HEK293T (cell line): Measurements from ENCODE around the gene SLC39A7.
"Not testable (repeated sequence)": the region's sequence is repeated elsewhere in the genome, so short reads cannot be mapped to it uniquely, and the experiment has no call there.

ENCODE experiments used
- CTCF ChIA-PET: fragments of 350-600 bp; formaldehyde crosslinking; extraction: SDS; loops from one replicate; lab custom pipeline; 2021; ENCODE audit warnings: antibody characterized with exemption, inconsistent platforms; lab: Yijun Ruan, JAX
- POLR2A ChIA-PET: fragments of 350-600 bp; formaldehyde crosslinking; extraction: SDS; loops from one replicate; lab custom pipeline; 2020; ENCODE audit warnings: antibody characterized with exemption, inconsistent platforms; lab: Yijun Ruan, JAX
- DNase-seq: peaks from one replicate; pipeline ENCODE4 v3.0.0; 2012; ENCODE audit warnings: mixed read lengths; ENCODE audit errors: extremely low spot score
- ARNT ChIP-seq: fragments of 450-650 bp; IDR thresholded peaks from 2 replicates; pipeline ENCODE4 v1.6.1; 2017; ENCODE audit warnings: mild to moderate bottlenecking
- BHLHE40 ChIP-seq: fragments of 450-650 bp; IDR thresholded peaks from 2 replicates; pipeline ENCODE4 v1.6.1; 2016; ENCODE audit warnings: mild to moderate bottlenecking, moderate library complexity, borderline replicate concordance
- CTBP1 ChIP-seq: fragments of 450-650 bp; IDR thresholded peaks from 2 replicates; pipeline ENCODE4 v1.6.1; 2016; ENCODE audit warnings: borderline replicate concordance
- ELF4 ChIP-seq: fragments of 450-650 bp; IDR thresholded peaks from 2 replicates; pipeline ENCODE4 v1.6.1; 2017; ENCODE audit warnings: antibody characterized with exemption
- FOXA1 ChIP-seq: fragments of 450-650 bp; IDR thresholded peaks from 2 replicates; pipeline ENCODE4 v1.6.1; 2016; ENCODE audit warnings: mild to moderate bottlenecking
- FOXK2 ChIP-seq: fragments of 450-650 bp; IDR thresholded peaks from 2 replicates; pipeline ENCODE4 v1.6.1; 2016; ENCODE audit warnings: mild to moderate bottlenecking
- FOXM1 ChIP-seq: fragments of 450-650 bp; IDR thresholded peaks from 2 replicates; pipeline ENCODE4 v1.6.1; 2017; ENCODE audit warnings: mild to moderate bottlenecking, borderline replicate concordance
- HDGF ChIP-seq: fragments of 450-650 bp; IDR thresholded peaks from 2 replicates; pipeline ENCODE4 v1.6.1; 2017; ENCODE audit warnings: antibody characterized with exemption, borderline replicate concordance
- L3MBTL2 ChIP-seq: fragments of 450-650 bp; conservative IDR thresholded peaks from 2 replicates; pipeline ENCODE4 v1.6.1; 2016; ENCODE audit warnings: mild to moderate bottlenecking
- LEF1 ChIP-seq: fragments of 450-650 bp; IDR thresholded peaks from 2 replicates; pipeline ENCODE4 v1.6.1; 2017; ENCODE audit warnings: mild to moderate bottlenecking, borderline replicate concordance
- NFRKB ChIP-seq: fragments of 450-650 bp; IDR thresholded peaks from 2 replicates; pipeline ENCODE4 v1.6.1; 2016; ENCODE audit warnings: mild to moderate bottlenecking, moderate library complexity
- SP1 ChIP-seq: fragments of 450-650 bp; IDR thresholded peaks from 2 replicates; pipeline ENCODE4 v1.6.1; 2017
- SUZ12 ChIP-seq: fragments of 450-650 bp; IDR thresholded peaks from 2 replicates; pipeline ENCODE4 v1.6.1; 2016; ENCODE audit warnings: mild to moderate bottlenecking
- TARDBP ChIP-seq: fragments of 450-650 bp; IDR thresholded peaks from 2 replicates; pipeline ENCODE4 v1.6.1; 2016
- ZNF384 ChIP-seq: fragments of 450-650 bp; IDR thresholded peaks from 2 replicates; pipeline ENCODE4 v1.6.1; 2016
- TF ChIP-seq, protein P1 (sequence below): fragments of 450-650 bp; IDR thresholded peaks from 2 replicates; pipeline ENCODE4 v1.6.1; 2016

SLC39A7 gene

DNA sequence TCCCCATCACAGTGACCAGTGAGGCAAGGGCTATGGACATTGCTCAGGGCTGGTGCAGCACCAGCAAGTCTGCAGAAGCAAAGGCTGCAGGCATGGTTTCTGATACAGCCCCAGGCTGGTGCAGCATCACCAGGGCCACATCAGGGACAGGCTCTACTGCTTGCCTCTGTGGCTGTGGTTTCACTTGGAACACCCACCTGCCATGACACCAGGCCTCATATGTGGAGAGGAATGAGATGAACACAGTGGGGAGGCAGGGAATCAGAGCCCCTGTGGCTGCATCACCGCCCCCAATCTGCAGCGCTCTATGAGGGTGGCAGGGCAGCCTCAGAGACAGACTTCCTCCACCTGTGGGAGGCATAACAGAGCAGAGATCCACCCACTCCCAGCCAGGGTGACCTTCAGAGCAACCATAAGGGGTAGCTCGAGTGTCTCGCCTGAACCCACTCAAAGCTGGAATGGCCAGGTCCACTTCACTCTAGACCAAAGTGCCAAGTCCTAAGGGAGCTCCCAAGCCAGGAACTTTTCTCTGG, 15.5 kb downstream of the SLC39A7 start:
- TF ChIP-seq CTBP1 (no peak), LEF1 (no peak), L3MBTL2 (no peak), FOXM1 (no peak), TARDBP (no peak), BHLHE40 (no peak), ARNT (no peak), SP1 (no peak), SUZ12 (no peak), HDGF (no peak), FOXA1 (no peak), ELF4 (no peak), ZNF384 (no peak), FOXK2 (no peak), NFRKB (no peak)
- TF ChIP-seq, protein P1, sequence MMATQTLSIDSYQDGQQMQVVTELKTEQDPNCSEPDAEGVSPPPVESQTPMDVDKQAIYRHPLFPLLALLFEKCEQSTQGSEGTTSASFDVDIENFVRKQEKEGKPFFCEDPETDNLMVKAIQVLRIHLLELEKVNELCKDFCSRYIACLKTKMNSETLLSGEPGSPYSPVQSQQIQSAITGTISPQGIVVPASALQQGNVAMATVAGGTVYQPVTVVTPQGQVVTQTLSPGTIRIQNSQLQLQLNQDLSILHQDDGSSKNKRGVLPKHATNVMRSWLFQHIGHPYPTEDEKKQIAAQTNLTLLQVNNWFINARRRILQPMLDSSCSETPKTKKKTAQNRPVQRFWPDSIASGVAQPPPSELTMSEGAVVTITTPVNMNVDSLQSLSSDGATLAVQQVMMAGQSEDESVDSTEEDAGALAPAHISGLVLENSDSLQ = no peak
- no peak for DNase-seq
- CTCF ChIA-PET = no interaction called here
- POLR2A ChIA-PET = interaction anchor here (1.1 kb wide), 1 partner anchor 8 kb away, joined by 3 read pairs; the partner anchor contains the start of gene RING1

DNA sequence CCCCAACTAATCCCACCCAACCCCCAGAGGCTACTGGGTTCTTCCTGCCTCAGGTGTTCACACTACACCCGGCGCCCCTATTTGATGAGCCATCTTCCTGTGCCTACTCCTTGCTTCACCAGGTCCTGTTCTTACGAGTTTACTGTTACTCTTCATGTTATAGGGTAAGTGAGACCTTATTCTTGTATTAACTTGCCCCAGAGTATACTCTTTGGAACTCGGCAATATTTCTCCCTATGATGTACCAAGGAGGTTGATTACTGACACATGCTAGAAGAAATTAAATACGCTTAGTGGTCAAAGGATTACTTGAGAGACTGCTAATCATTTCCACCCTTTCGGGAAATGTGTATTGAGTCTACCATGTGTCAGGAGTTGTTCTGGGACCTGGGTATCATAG, 16.6 kb downstream of the SLC39A7 start:
- ChIA-PET CTCF (no interaction called here), POLR2A (no interaction called here)
- TF ChIP-seq, protein P1 = no peak
- no peak for TF ChIP-seq LEF1
- no peak for TF ChIP-seq ARNT
- TF ChIP-seq TARDBP = no peak
- TF ChIP-seq HDGF = no peak
- DNase-seq = no peak

DNA sequence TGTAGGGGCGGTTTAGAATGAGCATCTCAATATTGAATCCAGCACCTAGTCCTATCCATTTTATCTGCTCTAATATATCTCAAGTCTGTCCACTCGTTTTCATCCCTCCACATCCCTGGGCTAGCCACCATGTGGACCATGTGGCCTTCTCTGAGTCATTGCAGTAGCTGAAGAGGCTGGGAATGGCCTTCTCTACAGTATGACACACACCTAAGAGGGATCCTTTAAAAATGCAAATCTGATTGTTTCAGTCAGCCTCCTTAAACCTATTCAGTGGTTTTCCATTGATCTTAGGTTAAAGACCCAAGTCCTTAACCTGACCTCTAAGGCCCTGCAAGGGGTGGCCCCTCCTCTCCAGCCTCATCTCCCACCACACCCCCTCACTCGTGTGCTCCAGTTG, 17.0 kb downstream of the SLC39A7 start:
- ChIA-PET POLR2A (interaction anchor here (1.1 kb wide), 1 partner anchor 9 kb away, joined by 3 read pairs; the partner anchor contains the start of gene RING1), CTCF (no interaction called here)
- no peak for DNase-seq
- no peak for TF ChIP-seq FOXK2
- TF ChIP-seq SP1 = no peak
- TF ChIP-seq ZNF384 = no peak
- TF ChIP-seq BHLHE40 = no peak
- no peak for TF ChIP-seq SUZ12
- no peak for TF ChIP-seq FOXM1
- TF ChIP-seq HDGF = no peak
- TF ChIP-seq ELF4 = no peak
- no peak for TF ChIP-seq CTBP1
- no peak for TF ChIP-seq FOXA1
- TF ChIP-seq L3MBTL2 = no peak
- TF ChIP-seq ARNT = no peak
- no peak for TF ChIP-seq LEF1
- TF ChIP-seq, protein P1 = no peak
- TF ChIP-seq NFRKB = no peak
- TF ChIP-seq TARDBP = no peak

DNA sequence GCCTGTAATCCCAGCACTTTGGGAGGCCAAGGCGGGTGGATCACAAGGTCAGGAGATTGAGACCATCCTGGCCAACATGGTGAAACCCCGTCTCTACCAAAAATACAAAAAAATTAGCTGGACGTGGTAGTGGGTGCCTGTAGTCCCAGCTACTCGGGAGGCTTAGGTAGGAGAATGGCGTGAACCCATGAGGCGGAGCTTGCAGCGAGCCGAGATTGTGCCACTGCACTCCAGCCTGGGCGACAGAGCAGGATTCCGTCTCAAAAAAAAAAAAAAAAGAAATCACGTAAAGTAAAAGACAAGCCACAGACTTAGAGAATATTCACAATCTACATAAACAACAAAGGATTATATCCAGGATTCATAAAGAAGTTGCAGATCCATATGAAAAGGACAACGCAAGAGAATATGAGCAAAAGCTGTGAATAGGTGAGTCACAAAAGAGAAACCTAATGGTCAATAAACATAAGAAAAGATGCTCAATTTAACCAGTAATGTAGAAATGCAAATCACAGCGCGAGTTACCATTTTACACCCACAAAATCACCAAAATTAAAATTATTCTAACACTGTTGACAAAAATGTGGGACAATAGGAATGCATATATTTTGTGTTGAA, 25.9 kb downstream of the SLC39A7 start:
- not testable (repeated sequence) for DNase-seq
- ChIA-PET CTCF (interaction anchor here (0.7 kb wide), 1 partner anchor 83 kb away, joined by 4 read pairs; no protein-coding TSS in a partner anchor), POLR2A (interaction anchor here (1.4 kb wide), 1 partner anchor 18 kb away, joined by 7 read pairs; the partner anchor contains the start of gene RING1)

DNA sequence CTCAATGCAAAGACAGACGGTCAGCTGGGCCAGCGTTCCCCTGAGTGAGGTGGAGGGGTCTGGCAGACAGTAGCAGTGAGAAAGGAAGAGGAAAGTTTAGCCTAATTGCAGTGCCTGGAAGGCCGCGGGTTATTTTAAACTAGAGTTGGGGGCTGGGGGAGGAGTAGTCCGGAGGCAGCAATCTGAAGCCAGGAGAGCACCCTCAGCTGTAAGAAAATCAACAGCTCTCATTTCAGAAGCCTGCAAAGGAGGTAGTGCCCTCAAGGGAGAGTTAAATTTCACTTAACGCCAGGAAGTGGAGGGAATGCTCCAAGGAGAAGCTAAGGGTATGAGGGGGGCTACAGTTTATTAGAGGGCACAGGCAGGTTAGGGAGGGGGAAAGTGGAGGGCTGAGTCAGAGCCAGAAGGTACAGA, 34.6 kb downstream of the SLC39A7 start:
- ChIA-PET CTCF (interaction anchor here (0.8 to 1.7 kb wide), 2 partner anchors 11 to 13 kb away, joined by 3 to 7 read pairs; no protein-coding TSS in a partner anchor), POLR2A (interaction anchor here (0.8 to 1.8 kb wide), 6 partner anchors 11 to 36 kb away, joined by 3 to 7 read pairs (median 6); partner anchors contain the start of gene RING1)
- DNase-seq = no peak
- TF ChIP-seq FOXA1 (no peak), NFRKB (no peak)

DNA sequence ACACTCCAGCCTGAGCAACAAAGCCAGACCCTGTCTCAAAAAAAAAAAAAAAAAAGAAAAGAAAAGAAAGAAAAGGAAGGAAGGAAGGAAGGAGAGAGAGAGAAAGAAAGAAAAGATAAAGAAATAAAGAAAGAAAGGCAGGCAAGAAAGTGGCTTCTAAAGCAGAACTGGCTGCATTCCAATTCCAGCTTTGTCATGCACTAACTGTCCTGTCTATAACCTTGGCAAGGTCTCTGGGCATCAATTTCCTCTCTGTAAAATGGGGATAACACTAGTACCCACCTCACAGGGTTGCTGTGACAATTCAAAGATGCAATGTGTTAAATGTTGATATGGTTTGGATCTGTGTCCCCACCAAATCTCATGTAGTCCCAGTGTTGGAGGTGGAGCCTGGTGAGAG, 35.7 kb downstream of the SLC39A7 start:
- CTCF ChIA-PET = interaction anchor here (0.9 to 1.7 kb wide), 2 partner anchors 12 to 39 kb away, joined by 3 to 7 read pairs; no protein-coding TSS in a partner anchor

More for the DNA sequence above, 35.7 kb downstream of the SLC39A7 start:
- POLR2A ChIA-PET = interaction anchor here (0.9 to 1.8 kb wide), 4 partner anchors 11 to 35 kb away, joined by 3 to 7 read pairs (median 5); partner anchors contain the start of genes RPS18 and VPS52
- DNase-seq = no peak
- TF ChIP-seq FOXK2 = no peak
- no peak for TF ChIP-seq SP1
- TF ChIP-seq ZNF384 = no peak
- TF ChIP-seq HDGF = no peak
- no peak for TF ChIP-seq L3MBTL2
- no peak for TF ChIP-seq FOXA1
- TF ChIP-seq NFRKB = no peak
- TF ChIP-seq, protein P1 = no peak
- TF ChIP-seq ELF4 = no peak
- no peak for TF ChIP-seq FOXM1
- no peak for TF ChIP-seq LEF1
- no peak for TF ChIP-seq SUZ12
- no peak for TF ChIP-seq CTBP1
- TF ChIP-seq ARNT = no peak
- TF ChIP-seq TARDBP = no peak
- no peak for TF ChIP-seq BHLHE40
